Body of pancreas (tissue), 4 donors: ENCODE results near the gene ZC3H13. TPM values are rescaled to one million over a fixed set of nuclear protein-coding genes. Genes with fewer than 3 reads are reported as not detected.

ENCODE experiments used
- ATAC-seq: fragments of 150-250 bp; one replicate; pipeline ENCODE4 v1.9.1; 2016
- DNase-seq, 4 donors: peaks; one replicate each; pipeline ENCODE4 v3.0.0-alpha.2; 2019
- H3K27ac ChIP-seq, 4 donors: fragments of 200-600 bp; sonication (generic); 1 replicate in 3 of 4; 2 replicates in 1 of 4; pipeline versions ENCODE4 v1.5.1 to v1.6.1; 2016 to 2019; ENCODE audit warnings: mild to moderate bottlenecking in 1 of 4, mixed read lengths in 1 of 4, moderate library complexity in 1 of 4
- H3K27me3 ChIP-seq, 2 donors: fragments of 200-600 bp; sonication (generic); one replicate each; pipeline ENCODE4 v1.6.0; 2016; ENCODE audit warnings: mild to moderate bottlenecking in 1 of 2
- H3K36me3 ChIP-seq, 2 donors: fragments of 200-600 bp; sonication (generic); replicated peaks in 1 of 2; 2 replicates each; pipeline ENCODE4 v1.5.1; 2016; ENCODE audit warnings: low read depth in 2 of 2; ENCODE audit not compliant: insufficient read depth in 1 of 2
- H3K4me1 ChIP-seq: fragments of 200-600 bp; sonication (generic); one replicate; pipeline ENCODE4 v1.6.0; 2016
- H3K4me3 ChIP-seq, 2 donors: fragments of 200-600 bp; sonication (generic); 1 replicate in 1 of 2; 2 replicates in 1 of 2; pipeline ENCODE4 v1.5.1; 2016 to 2019
- H3K9me3 ChIP-seq, 3 donors: fragments of 200-600 bp; sonication (generic); 1 replicate in 2 of 3; 2 replicates in 1 of 3; pipeline ENCODE4 v1.5.1; 2016
- CTCF ChIP-seq, 7 experiments: fragments of 450-650 bp in 4 of 7; fragments of 200-600 bp in 3 of 7; sonication (generic) in 3 of 7; IDR thresholded peaks; one replicate each; pipeline ENCODE4 v1.5.1; 2016 to 2019; ENCODE audit warnings: antibody characterized with exemption in 7 of 7
- POLR2A ChIP-seq, 3 donors: fragments of 450-650 bp; IDR thresholded peaks; one replicate each; pipeline ENCODE4 v1.6.1; 2016; ENCODE audit warnings: antibody characterized with exemption in 3 of 3, mild to moderate bottlenecking in 2 of 3
- WGBS, 2 donors: methylation state at CpG; one replicate each; pipeline ENCODE4 v1.1.5; 2017; 5-methylcytosine and 5-hydroxymethylcytosine counted together
- intact Hi-C: fragments of 100-400 bp; cut with DNase I; formaldehyde crosslinking; loops from one replicate; pipeline ENCODE4 v1.15.1; 2023
- total RNA-seq, 2 donors: library from RNA; depleted of rRNA; stranded (reverse); fragments of >200 nt; gene quantifications; one replicate each; pipeline ENCODE4 v1.1.0, GENCODE V29; 2016

Gene ZC3H13
- total RNA-seq, 2 donors from 2014 or later, result 12.7 to 31.0 TPM

GRCh38 chr13:46045424-46045823, 7.1 kb downstream of the ZC3H13 start:
- Histone ChIP-seq H3K27ac (no peak overlapping the region), H3K4me1 (peaks cover 12% of the 10 kb centered on the region), H3K9me3 (no peaks in the 10 kb centered on the region), H3K27me3 (no peaks in the 10 kb centered on the region), H3K4me3 (no peak overlapping the region), H3K36me3 (peaks cover 0 to 4% of the 10 kb centered on the region in 2 donors)
- DNase-seq (no peak), ATAC-seq (no peak)
- WGBS, 2 donors, result 33 to 34% methylated on average over 2 of the region's 2 CpGs
- intact Hi-C loops, result no loop called here
- TF ChIP-seq CTCF (IDR thresholded peaks at IDR 0.05) (no peak), POLR2A (IDR thresholded peaks at IDR 0.05) (no peak)

DNA sequence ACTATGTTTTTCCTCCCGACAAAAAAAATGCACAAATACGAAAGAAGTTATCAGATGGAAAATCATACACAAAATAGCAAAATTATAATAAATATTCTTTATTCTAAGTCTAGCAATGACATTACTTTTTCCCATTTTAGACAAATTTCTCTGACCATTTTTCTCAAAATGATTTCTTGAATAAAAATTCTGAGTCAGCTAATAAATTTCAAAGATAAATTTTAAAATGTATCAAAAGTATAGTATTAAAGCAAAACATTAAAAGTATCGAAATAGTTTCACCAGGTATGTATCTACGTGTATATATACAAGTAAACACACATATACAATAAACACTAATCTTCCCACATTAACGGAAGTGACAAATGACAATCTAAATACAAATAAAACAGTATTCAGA, 8.9 kb downstream of the ZC3H13 start:
- Histone ChIP-seq H3K4me3 (no peak overlapping the region), H3K9me3 (no peaks in the 10 kb centered on the region), H3K4me1 (peaks cover 5% of the 10 kb centered on the region), H3K27ac (no peak overlapping the region), H3K36me3 (peaks cover 0 to 6% of the 10 kb centered on the region in 2 donors), H3K27me3 (no peaks in the 10 kb centered on the region)
- intact Hi-C loops, result no loop called here
- no peak for ATAC-seq
- 85 to 88% methylated on average over 5 of the region's 5 CpGs for WGBS, 2 donors
- no peak for TF ChIP-seq POLR2A (IDR thresholded peaks at IDR 0.05)
- TF ChIP-seq CTCF (IDR thresholded peaks at IDR 0.05), result no peak
- DNase-seq, result no peak

DNA sequence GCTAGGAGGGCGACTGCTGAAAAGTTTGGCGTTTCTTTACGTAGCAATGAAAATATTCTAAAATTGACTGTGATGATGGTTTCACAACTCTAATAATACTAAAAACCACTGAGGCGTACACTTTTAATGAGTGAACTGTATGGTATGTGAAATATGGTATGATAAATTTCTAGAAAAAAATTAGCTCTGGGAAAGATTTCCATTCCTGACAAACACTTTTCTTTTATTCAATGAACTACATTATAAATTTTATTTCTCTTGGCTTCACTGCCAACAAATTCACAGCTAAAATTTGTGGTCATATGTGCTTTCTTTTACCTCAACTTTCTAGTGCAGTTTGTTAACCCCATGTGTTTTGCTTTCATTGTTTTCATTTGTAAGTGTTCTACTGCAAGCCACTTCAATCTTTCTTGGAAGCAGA, 11.1 kb downstream of the ZC3H13 start:
- 93 to 95% methylated on average over 4 of the region's 4 CpGs for WGBS, 2 donors
- no peak for TF ChIP-seq CTCF (IDR thresholded peaks at IDR 0.05)
- TF ChIP-seq POLR2A (IDR thresholded peaks at IDR 0.05), result no peak
- Histone ChIP-seq H3K4me3 (no peak overlapping the region), H3K27me3 (no peaks in the 10 kb centered on the region), H3K27ac (no peak overlapping the region), H3K36me3 (peaks cover 0 to 8% of the 10 kb centered on the region in 2 donors), H3K9me3 (no peaks in the 10 kb centered on the region), H3K4me1 (peaks cover 5% of the 10 kb centered on the region)
- ATAC-seq (no peak), DNase-seq (no peak)
- intact Hi-C loops, result no loop called here

- Histone ChIP-seq H3K27me3 (no peaks in the 10 kb centered on the region), H3K36me3 (peaks cover 0 to 8% of the 10 kb centered on the region in 2 donors), H3K4me3 (no peak overlapping the region), H3K9me3 (no peaks in the 10 kb centered on the region), H3K4me1 (peaks cover 5% of the 10 kb centered on the region), H3K27ac (no peak overlapping the region)
- no peak for TF ChIP-seq POLR2A (IDR thresholded peaks at IDR 0.05)
- TF ChIP-seq CTCF (IDR thresholded peaks at IDR 0.05), result no peak
- intact Hi-C loops, result no loop called here
- ATAC-seq, result no peak
- WGBS, 2 donors, result 65 to 70% methylated on average over 2 of the region's 2 CpGs
- no peak for DNase-seq
Measured at GRCh38 chr13:46040763-46041162, 11.8 kb downstream of the ZC3H13 start.

- WGBS, 2 donors, result 96 to 98% methylated on average over 6 of the region's 6 CpGs
Measured at GRCh38 chr13:46039411-46040182, 12.9 kb downstream of the ZC3H13 start.

More at GRCh38 chr13:46039411-46040182, 12.9 kb downstream of the ZC3H13 start:
- peaks cover 0 to 8% of the 10 kb centered on the region in 2 donors for H3K36me3 ChIP-seq
- no peak for ATAC-seq
- H3K27me3 ChIP-seq, result no peaks in the 10 kb centered on the region
- H3K4me1 ChIP-seq, result no peaks in the 10 kb centered on the region
- DNase-seq, result no peak
- TF ChIP-seq CTCF (IDR thresholded peaks at IDR 0.05) (no peak), POLR2A (IDR thresholded peaks at IDR 0.05) (no peak)
- no peak overlapping the region for H3K4me3 ChIP-seq
- no peak overlapping the region for H3K27ac ChIP-seq
- H3K9me3 ChIP-seq, result no peaks in the 10 kb centered on the region
- intact Hi-C loops, result no loop called here
